ENCODE measurements around the gene ERMN.
"Not testable (repeated sequence)": the region's sequence is repeated elsewhere in the genome, so short reads cannot be mapped to it uniquely, and the experiment has no call there.

The ERMN gene, protein sequence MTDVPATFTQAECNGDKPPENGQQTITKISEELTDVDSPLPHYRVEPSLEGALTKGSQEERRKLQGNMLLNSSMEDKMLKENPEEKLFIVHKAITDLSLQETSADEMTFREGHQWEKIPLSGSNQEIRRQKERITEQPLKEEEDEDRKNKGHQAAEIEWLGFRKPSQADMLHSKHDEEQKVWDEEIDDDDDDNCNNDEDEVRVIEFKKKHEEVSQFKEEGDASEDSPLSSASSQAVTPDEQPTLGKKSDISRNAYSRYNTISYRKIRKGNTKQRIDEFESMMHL
- 4.8 to 14.0 reads per million in 2 donors for total RNA-seq

GRCh38 chr2:157325786-157326185 lies at the start of gene ERMN:
Gene ERMN, minus strand, starts transcription at chr2:157325824. Its CDS starts 182 bp downstream, at chr2:157325642.
- no peak for DNase-seq

DNA sequence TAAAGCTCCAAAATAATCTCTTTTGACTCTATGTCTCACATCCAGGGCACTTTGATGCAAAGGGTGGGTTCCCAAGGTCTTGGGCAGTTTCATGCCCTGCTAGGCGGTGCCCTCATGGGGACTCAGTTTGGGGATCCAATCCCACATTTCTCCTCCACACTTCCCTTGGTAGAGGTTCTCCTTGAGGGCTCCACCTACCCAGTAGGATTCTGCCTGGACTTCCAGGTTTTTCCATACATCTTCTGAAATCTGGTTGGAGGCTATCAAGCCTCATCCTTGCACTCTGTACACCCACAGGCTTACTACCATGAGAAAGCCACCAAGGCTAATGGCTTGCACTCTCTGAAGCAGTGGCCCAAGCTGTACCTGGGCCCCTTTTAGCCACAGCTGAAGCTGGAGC lies 49.8 kb upstream of the ERMN start:
- DNase-seq, result no peak

DNA sequence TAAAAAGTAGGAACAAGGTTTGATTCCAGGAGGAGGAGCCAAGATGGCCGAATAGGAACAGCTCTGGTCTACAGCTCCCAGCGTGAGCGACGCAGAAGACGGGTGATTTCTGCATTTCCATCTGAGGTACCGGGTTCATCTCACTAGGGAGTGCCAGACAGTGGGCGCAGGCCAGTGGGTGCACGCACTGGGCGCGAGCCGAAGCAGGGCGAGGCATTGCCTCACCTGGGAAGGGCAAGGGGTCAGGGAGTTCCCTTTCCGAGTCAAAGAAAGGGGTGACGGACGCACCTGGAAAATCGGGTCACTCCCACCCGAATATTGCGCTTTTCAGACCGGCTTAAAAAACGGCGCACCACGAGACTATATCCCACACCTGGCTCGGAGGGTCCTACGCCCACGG lies 42.9 kb upstream of the ERMN start:
- DNase-seq, result not testable (repeated sequence)

- DNase-seq, result no peak
Measured at GRCh38 chr2:157367704-157368103, 42.1 kb upstream of the ERMN start.

DNA sequence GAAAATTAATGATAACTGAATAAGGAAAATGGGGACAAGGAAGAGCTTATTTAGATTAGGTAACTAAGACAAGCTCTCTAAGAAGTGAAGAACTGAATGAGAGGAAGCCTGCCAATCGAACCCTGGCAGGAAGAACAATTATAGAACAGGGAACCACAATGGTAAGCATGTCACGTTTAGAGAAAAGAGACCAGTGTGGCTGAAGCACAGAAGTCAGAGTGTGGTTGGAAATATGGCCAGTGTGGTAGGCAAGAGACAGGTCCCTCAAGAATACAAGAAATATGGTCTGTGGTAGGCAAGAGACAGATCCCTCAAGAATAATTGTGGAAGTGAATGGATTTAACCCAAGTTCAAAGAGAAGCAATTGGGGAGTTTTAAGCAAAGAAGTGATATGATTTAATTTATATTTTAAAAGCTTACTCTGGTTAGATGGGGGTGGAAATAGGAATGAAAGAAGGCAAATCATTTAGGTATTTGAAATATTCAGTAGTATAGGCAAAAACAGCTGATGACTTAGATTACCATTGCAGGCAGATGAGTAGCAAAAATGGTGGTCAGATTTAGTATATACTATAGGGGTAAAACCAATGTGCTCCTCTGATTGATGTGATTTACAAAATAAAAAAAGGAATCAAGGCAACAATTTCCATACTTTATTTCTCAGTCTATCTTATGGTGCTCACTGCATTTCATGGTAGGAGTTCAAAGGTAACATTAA lies 38.8 kb upstream of the ERMN start:
- DNase-seq, result no peak

DNA sequence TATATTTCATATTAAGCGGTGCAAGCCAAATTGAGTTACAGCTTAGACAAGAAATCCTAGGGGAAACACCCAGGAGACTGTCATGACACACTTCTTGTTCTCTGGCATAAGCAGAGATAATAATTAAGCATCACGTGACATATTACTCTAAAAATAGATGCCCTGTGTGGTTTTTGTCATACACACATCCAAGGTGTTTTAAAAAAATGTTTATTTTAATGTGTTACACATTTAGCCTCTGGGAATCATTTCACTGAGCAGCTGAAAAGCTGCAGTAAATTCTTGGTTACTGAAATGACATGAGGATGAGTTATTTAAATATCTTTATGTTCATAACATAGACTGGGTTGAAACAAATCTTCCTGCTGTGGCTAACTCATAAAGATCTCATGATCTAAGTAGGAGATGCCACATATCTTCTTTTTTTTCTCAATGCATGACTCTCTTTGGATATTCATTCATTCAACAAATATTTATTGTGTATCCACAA lies 38.0 kb upstream of the ERMN start:
- no peak for DNase-seq

DNA sequence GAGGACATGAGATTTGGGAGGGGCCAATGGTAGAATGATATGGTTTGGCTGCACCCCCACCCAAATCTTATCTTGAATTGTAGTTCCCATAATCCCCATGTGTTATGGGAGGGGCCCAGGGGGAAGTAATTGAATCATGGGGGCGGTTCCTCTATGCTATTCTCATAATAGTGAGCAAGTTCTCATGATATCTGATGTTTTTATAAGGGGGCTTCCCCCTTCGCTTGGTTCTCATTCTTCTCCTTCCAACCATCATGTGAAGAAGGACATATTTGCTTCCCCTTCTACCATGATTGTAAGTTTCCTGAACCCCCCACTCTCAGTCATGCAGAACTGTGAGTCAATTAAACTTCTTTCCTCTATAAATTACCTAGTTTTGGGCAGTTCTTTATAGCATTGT lies 37.0 kb upstream of the ERMN start:
- DNase-seq, result no peak

- DNase-seq, result no peak
Measured at GRCh38 chr2:157361526-157361925, 35.9 kb upstream of the ERMN start.

GRCh38 chr2:157359628-157360027 lies 34.0 kb upstream of the ERMN start:
- no peak for DNase-seq

- no peak for DNase-seq
Measured at GRCh38 chr2:157355618-157356017, 30.0 kb upstream of the ERMN start.

GRCh38 chr2:157349949-157350515 lies 24.4 kb upstream of the ERMN start:
- no peak for DNase-seq

DNA sequence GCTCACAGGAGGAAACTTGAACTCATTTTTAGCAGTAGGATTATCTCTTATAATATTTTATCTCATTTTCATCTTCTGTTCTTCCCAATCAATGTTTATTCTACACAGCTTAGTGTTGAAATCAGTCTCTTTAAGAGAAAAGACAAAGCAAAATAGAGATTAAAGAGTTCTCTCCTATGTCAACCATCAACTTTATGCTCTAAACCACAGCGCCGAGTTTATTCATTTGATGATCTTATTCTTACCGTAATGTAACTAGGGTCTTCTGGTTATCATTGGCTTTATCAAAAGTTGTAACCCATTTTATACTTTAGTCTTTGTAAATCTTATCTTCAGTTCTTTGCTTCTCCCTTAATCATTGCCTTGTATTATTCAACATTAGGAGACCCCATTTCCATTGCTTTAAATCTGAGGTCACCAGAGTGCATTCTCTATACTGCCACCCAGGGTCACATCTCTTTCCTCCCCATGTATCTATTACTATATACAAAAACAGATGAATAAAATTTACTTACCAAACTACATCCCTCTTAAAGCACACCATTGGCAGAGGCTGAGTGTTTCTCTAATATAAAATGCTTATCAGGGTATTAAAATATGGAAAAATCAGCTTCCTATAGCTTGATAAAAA lies 22.8 kb upstream of the ERMN start:
- no peak for DNase-seq

- DNase-seq, result no peak
Measured at GRCh38 chr2:157345647-157346389, 20.2 kb upstream of the ERMN start.

DNA sequence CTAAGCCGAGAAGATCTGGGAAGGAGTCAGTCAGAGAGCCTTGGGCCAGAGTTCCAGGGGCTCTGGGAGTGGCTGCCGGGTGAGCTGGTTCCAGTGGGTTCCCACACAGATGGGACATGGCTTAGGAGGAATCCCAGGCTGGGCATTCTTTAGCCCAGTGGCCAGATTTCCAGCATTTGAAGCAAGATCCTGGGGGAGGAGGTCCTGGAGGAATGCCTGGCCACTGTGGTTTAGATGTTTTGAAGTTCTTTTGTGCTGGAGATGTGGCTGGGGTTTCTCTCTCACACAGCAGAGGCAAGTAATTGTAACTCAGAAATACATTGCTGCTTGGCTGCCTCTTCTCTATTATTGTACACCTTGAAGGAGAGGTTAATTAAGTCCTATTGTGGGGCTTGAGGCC lies 15.8 kb upstream of the ERMN start:
- not testable (repeated sequence) for DNase-seq

- no peak for DNase-seq
Measured at GRCh38 chr2:157339965-157340655, 14.5 kb upstream of the ERMN start.

GRCh38 chr2:157337978-157338377 lies 12.4 kb upstream of the ERMN start:
- no peak for DNase-seq

- peak; percentile 43 for DNase-seq
Measured at GRCh38 chr2:157336137-157337010, 10.8 kb upstream of the ERMN start.

DNA sequence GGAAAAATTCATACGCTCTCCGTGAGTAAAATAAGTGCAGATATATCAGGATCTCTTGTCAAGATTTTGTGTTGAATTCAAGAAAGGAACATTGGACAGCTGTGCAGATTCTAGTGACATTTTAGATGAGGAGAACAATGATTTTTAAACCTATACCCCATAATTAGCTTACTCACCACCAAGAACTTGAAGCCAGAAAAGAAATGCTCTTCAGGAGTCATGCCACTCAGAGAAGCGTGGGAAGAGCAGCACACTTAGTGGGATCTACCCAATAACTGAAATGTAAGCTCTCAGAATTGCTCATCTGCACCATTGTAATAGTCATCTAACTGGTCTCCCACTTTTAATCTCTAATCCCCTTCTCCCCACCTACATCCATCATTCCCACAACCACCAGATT lies 9.2 kb upstream of the ERMN start:
- no peak for DNase-seq

DNA sequence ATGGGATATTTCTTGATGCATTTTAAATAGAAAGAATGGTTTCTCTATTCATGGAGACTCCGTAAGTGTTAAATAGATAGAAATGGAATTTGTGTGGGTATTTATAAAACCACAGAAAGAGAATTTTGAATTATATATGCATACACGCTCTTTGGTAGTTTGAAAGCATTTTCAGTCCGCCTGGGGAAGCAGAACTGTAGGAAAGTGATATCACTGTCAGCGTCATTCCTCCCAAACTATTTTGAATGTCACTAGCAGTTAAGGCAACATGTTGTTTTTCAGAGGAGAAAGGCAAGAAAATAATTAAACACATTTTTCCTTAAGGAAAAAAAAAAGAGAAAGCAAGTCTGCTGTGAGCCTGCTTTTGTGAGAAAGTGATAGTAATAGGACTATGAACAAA lies 8.7 kb upstream of the ERMN start:
- DNase-seq, result no peak

- DNase-seq, result no peak
Measured at GRCh38 chr2:157333304-157334047, 7.9 kb upstream of the ERMN start.

All from T-helper 9 cell (primary cell).